HepG2 (cell line): ENCODE measurements around the gene LGALS8. TPM values are rescaled to one million over a fixed set of nuclear protein-coding genes. Genes with fewer than 3 reads are reported as not detected.

ENCODE experiments used
- ATAC-seq: fragments of 200-7000 bp; cut with Tn5 transposase; 3 replicates; pipeline ENCODE4 v1.9.1; 2020; ENCODE audit warnings: mild to moderate bottlenecking, moderate library complexity
- BruUV-seq: library from RNA; stranded (reverse); fragments of 400-500 nt; replicated peaks from 2 replicates; lab custom pipeline; 2021; lab: Mats Ljungman, UMichigan
- CTCF ChIA-PET: fragments of 300-600 bp; formaldehyde crosslinking; extraction: SDS; loops from one replicate; lab custom pipeline; 2021; ENCODE audit warnings: low total read pairs, inconsistent platforms, low intra/inter-chr PET ratio; lab: Yijun Ruan, JAX
- POLR2A ChIA-PET: fragments of 350-600 bp; sonication (Branson Sonifier 250); formaldehyde crosslinking; loops from one replicate; lab custom pipeline; 2020; ENCODE audit warnings: antibody characterized with exemption, inconsistent platforms; lab: Yijun Ruan, JAX
- DNase-seq: peaks from one replicate; pipeline ENCODE4 v3.0.0-alpha.2; 2015; ENCODE audit warnings: low spot score
- FAIRE-seq: peaks from 3 replicates; lab custom pipeline; 2011; peaks lifted over from hg19 to GRCh38; lab: Jason Lieb, UNC
- H2AFZ ChIP-seq: one replicate; pipeline ENCODE4 v1.6.1; 2011; ENCODE audit warnings: low read length, inconsistent platforms
- H3K27ac ChIP-seq: fragments of 300-600 bp; 3 replicates; pipeline ENCODE4 v1.8.0; 2011; ENCODE audit warnings: mixed run types, mild to moderate bottlenecking, mixed read lengths, low read length, inconsistent platforms; ENCODE audit not compliant: insufficient read depth; ENCODE audit errors: extremely low read length
- H3K27me3 ChIP-seq, 2 experiments: fragments of 200-600 bp in 1 of 2; 2 replicates in 1 of 2; 3 replicates in 1 of 2; pipeline versions ENCODE4 v1.6.0 to v1.8.0; 2011; ENCODE audit warnings: low read length in 2 of 2, mild to moderate bottlenecking in 2 of 2, moderate library complexity in 2 of 2, inconsistent platforms in 1 of 2; ENCODE audit not compliant: insufficient read depth in 2 of 2, control insufficient read depth in 1 of 2
- H3K36me3 ChIP-seq, 2 experiments: fragments of 200-600 bp in 1 of 2; replicated peaks in 1 of 2; 2 replicates in 1 of 2; 3 replicates in 1 of 2; pipeline versions ENCODE4 v1.5.1 to v1.8.0; 2011; ENCODE audit warnings: low read length in 2 of 2, inconsistent platforms in 1 of 2; ENCODE audit not compliant: insufficient read depth in 2 of 2, control insufficient read depth in 1 of 2
- H3K4me1 ChIP-seq: 2 replicates; pipeline ENCODE4 v1.5.1; 2012; ENCODE audit warnings: low read length, inconsistent platforms; ENCODE audit not compliant: insufficient read depth
- H3K4me2 ChIP-seq: 2 replicates; pipeline ENCODE4 v1.6.0; 2011; ENCODE audit warnings: low read depth, low read length, inconsistent platforms
- H3K4me3 ChIP-seq, 3 experiments: fragments of 200-600 bp in 1 of 3; sonication (generic), shearing (Covaris generic) in 1 of 3; replicated peaks in 1 of 3; 2 replicates each; pipeline ENCODE4 v1.5.1; 2011 to 2016; ENCODE audit warnings: low read length in 3 of 3, inconsistent platforms in 2 of 3, low read depth in 2 of 3, mild to moderate bottlenecking in 2 of 3, control low read depth in 1 of 3, mixed read lengths in 1 of 3; ENCODE audit not compliant: insufficient read depth in 1 of 3
- H3K79me2 ChIP-seq: one replicate; pipeline ENCODE4 v1.6.1; 2011; ENCODE audit warnings: low read length, inconsistent platforms; ENCODE audit not compliant: insufficient read depth
- H3K9ac ChIP-seq: 2 replicates; pipeline ENCODE4 v1.6.0; 2011; ENCODE audit warnings: mild to moderate bottlenecking, low read depth, low read length, inconsistent platforms; ENCODE audit not compliant: insufficient read depth
- H3K9me3 ChIP-seq: 2 replicates; pipeline ENCODE4 v1.5.1; 2012; ENCODE audit warnings: mild to moderate bottlenecking, low read length
- H4K20me1 ChIP-seq: 2 replicates; pipeline ENCODE4 v1.6.0; 2011; ENCODE audit warnings: inconsistent platforms, mild to moderate bottlenecking, low read length, moderate library complexity; ENCODE audit not compliant: insufficient read depth
- ATF7 ChIP-seq, 2 experiments: fragments of 450-650 bp in 1 of 2; sonication (generic) in 1 of 2; formaldehyde crosslinking in 1 of 2; IDR thresholded peaks; 2 replicates each; pipeline versions ENCODE4 v1.4.0 to v1.6.1; 2016 to 2020; ENCODE audit warnings: antibody characterized with exemption in 1 of 2, mild to moderate bottlenecking in 1 of 2, missing genetic modification reagents in 1 of 2
- BCL3 ChIP-seq: sonication (generic); formaldehyde crosslinking; IDR thresholded peaks from 2 replicates; pipeline ENCODE4 v1.5.1; 2020; ENCODE audit warnings: mild to moderate bottlenecking, missing genetic modification reagents, moderate library complexity
- CSRNP1 ChIP-seq: sonication (generic); formaldehyde crosslinking; IDR thresholded peaks from 2 replicates; pipeline ENCODE4 v1.8.1; 2023; ENCODE audit warnings: mild to moderate bottlenecking, missing genetic modification reagents
- PHB2 ChIP-seq: fragments of 450-650 bp; IDR thresholded peaks from 2 replicates; pipeline ENCODE4 v1.6.1; 2018; ENCODE audit not compliant: partially characterized antibody
- PPARG ChIP-seq: conservative IDR thresholded peaks from 2 replicates; pipeline ENCODE4 v1.6.1; 2016; ENCODE audit warnings: missing biosample characterization, missing genetic modification reagents
- REL ChIP-seq: sonication (generic); formaldehyde crosslinking; conservative IDR thresholded peaks from 2 replicates; pipeline ENCODE4 v1.8.0; 2022; ENCODE audit warnings: mild to moderate bottlenecking, missing genetic modification reagents, moderate library complexity
- SMC3 ChIP-seq: IDR thresholded peaks from 2 replicates; pipeline ENCODE4 v1.6.1; 2011; ENCODE audit warnings: low read length, improper control_type of control experiment
- SOX5 ChIP-seq: IDR thresholded peaks from 2 replicates; pipeline ENCODE4 v1.6.1; 2016; ENCODE audit warnings: borderline replicate concordance
- ZBTB20 ChIP-seq: sonication (generic); formaldehyde crosslinking; IDR thresholded peaks from 2 replicates; pipeline ENCODE4 v1.8.1; 2023; ENCODE audit warnings: missing genetic modification reagents, low read depth, mild to moderate bottlenecking, borderline replicate concordance
- ZBTB42 ChIP-seq: sonication (generic); formaldehyde crosslinking; IDR thresholded peaks from 2 replicates; pipeline ENCODE4 v1.5.0; 2020; ENCODE audit warnings: mild to moderate bottlenecking, missing genetic modification reagents
- ZNF33A ChIP-seq: sonication (generic); formaldehyde crosslinking; IDR thresholded peaks from 2 replicates; pipeline ENCODE4 v1.5.1; 2020; ENCODE audit warnings: missing genetic modification reagents, mild to moderate bottlenecking, moderate library complexity, borderline replicate concordance
- ZNF460 ChIP-seq: sonication (generic); formaldehyde crosslinking; IDR thresholded peaks from 2 replicates; pipeline ENCODE4 v1.5.1; 2020; ENCODE audit warnings: missing genetic modification reagents, mild to moderate bottlenecking, borderline replicate concordance
- ZNF496 ChIP-seq: sonication (generic); formaldehyde crosslinking; IDR thresholded peaks from 2 replicates; pipeline ENCODE4 v1.8.1; 2023; ENCODE audit warnings: mild to moderate bottlenecking, moderate library complexity, missing genetic modification reagents; ENCODE audit not compliant: insufficient replicate concordance
- ZSCAN29 ChIP-seq: sonication (generic); formaldehyde crosslinking; conservative IDR thresholded peaks from 2 replicates; pipeline ENCODE4 v1.4.0; 2020; ENCODE audit warnings: mild to moderate bottlenecking, missing genetic modification reagents
- WGBS: methylation state at CpG from one replicate; pipeline ENCODE4 v1.1.6; 2017; ENCODE audit warnings: low lambda C conversion rate; 5-methylcytosine and 5-hydroxymethylcytosine counted together
- in situ Hi-C: cut with HindIII; loops from 2 replicates; pipeline ENCODE4 v1.10.0; 2017; ENCODE audit warnings: low pct_unique_long_range_greater_than_20kb; ENCODE audit not compliant: extremely low pct_ligation_motif_present
- intact Hi-C: fragments of 100-400 bp; cut with micrococcal nuclease; formaldehyde crosslinking; loops from one replicate; pipeline ENCODE4 v1.10.0; 2022; ENCODE audit not compliant: unreplicated experiment
- polyA plus RNA-seq, 8 experiments: library from polyadenylated mRNA; depleted of rRNA in 3 of 8; stranded (reverse) in 7 of 8; unstranded in 1 of 8; fragments of >200 nt; fragmentation: Illumina TruSeq in 4 of 8; extraction: Trizol in 4 of 8; gene quantifications; 2 replicates each; pipeline versions ENCODE4 v1.2.1 to v1.2.3, GENCODE V29; 2011 to 2016; ENCODE audit warnings: low read depth in 4 of 8, missing spikeins in 1 of 8, mixed read lengths in 1 of 8; ENCODE audit not compliant: insufficient read depth in 1 of 8
- total RNA-seq, 5 experiments: library from RNA; depleted of rRNA; stranded (reverse); fragments of >200 nt; fragmentation: Illumina TruSeq; extraction: Trizol; gene quantifications; 2 replicates each; pipeline ENCODE4 v1.2.3, GENCODE V29; 2016; ENCODE audit warnings: low read depth in 1 of 5
- TF ChIP-seq, protein P1 (sequence below): sonication (generic); formaldehyde crosslinking; IDR thresholded peaks from 2 replicates; pipeline ENCODE4 v1.5.0; 2020; ENCODE audit warnings: missing genetic modification reagents
- TF ChIP-seq, protein P2 (sequence below): sonication (generic); formaldehyde crosslinking; IDR thresholded peaks from 2 replicates; pipeline ENCODE4 v1.8.1; 2023; ENCODE audit warnings: mild to moderate bottlenecking, missing genetic modification reagents

LGALS8 gene
- total and polyA plus RNA-seq, 2 of the 13 experiments (the other 11 are each of a cell fraction or from before 2014, with no cell fraction given) = 29.3 to 185 TPM

- no TSS peak for BruUV-seq
- Histone ChIP-seq H3K4me2 (peak overlapping the region; percentile 77), H3K36me3 (no peaks in the 10 kb centered on the region), H3K27me3 (no peaks in the 10 kb centered on the region), H3K27ac (peak overlapping the region; percentile 81), H3K9me3 (no peaks in the 10 kb centered on the region), H4K20me1 (no peaks in the 10 kb centered on the region), H3K9ac (peak overlapping the region; percentile 59), H3K4me3 (peak overlapping the region; percentile 25 to 50 (median 30); a peak in 5 of 6 replicates), H2AFZ (no peak overlapping the region), H3K4me1 (peaks cover 97% of the 10 kb centered on the region), H3K79me2 (no peaks in the 10 kb centered on the region)
- 6% methylated on average over 8 of the region's 8 CpGs for WGBS
- intact Hi-C loops (loop anchor here (1.0 kb wide), 1 partner anchor 27 kb away; no protein-coding TSS in a partner anchor), in situ Hi-C loops (no loop called here)
- ChIA-PET CTCF (no interaction called here), POLR2A (interaction anchor here (1.3 to 3.2 kb wide), 6 partner anchors 9 to 117 kb away, joined by 3 to 40 read pairs (median 8); no protein-coding TSS in a partner anchor)
- peak; percentile 69 for FAIRE-seq
- peak; percentile 87 for ATAC-seq
- peak; percentile 93 for DNase-seq
- peak; percentile 50; the same call in 1 of the 2 replicates for TF ChIP-seq PPARG (CRISPR knock-in tag)
- no peak for TF ChIP-seq PHB2
- TF ChIP-seq ZBTB20 (CRISPR knock-in tag) = no peak
- TF ChIP-seq SMC3 = no peak
- TF ChIP-seq ATF7 (IDR thresholded peaks at IDR 0.05) = no peak
- no peak for TF ChIP-seq ATF7 (CRISPR knock-in tag; IDR thresholded peaks at IDR 0.05)
- TF ChIP-seq, protein P1, sequence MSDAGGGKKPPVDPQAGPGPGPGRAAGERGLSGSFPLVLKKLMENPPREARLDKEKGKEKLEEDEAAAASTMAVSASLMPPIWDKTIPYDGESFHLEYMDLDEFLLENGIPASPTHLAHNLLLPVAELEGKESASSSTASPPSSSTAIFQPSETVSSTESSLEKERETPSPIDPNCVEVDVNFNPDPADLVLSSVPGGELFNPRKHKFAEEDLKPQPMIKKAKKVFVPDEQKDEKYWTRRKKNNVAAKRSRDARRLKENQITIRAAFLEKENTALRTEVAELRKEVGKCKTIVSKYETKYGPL (CRISPR knock-in tag) = no peak
- TF ChIP-seq, protein P2, sequence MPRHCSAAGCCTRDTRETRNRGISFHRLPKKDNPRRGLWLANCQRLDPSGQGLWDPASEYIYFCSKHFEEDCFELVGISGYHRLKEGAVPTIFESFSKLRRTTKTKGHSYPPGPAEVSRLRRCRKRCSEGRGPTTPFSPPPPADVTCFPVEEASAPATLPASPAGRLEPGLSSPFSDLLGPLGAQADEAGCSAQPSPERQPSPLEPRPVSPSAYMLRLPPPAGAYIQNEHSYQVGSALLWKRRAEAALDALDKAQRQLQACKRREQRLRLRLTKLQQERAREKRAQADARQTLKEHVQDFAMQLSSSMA (CRISPR knock-in tag) = no peak
- no peak for TF ChIP-seq BCL3 (CRISPR knock-in tag)
- no peak for TF ChIP-seq ZNF33A (CRISPR knock-in tag)
- TF ChIP-seq CSRNP1 (CRISPR knock-in tag) = no peak
- no peak for TF ChIP-seq ZBTB42 (CRISPR knock-in tag)
- no peak for TF ChIP-seq ZSCAN29 (CRISPR knock-in tag)
- TF ChIP-seq SOX5 (CRISPR knock-in tag) = peak; percentile 80; the same call in 1 of the 2 replicates
- no peak for TF ChIP-seq ZNF496 (CRISPR knock-in tag)
- TF ChIP-seq REL = no peak
- TF ChIP-seq ZNF460 (CRISPR knock-in tag) = no peak
Measured at GRCh38 chr1:236516929-236517704, 6.7 kb upstream of the LGALS8 start.
